SW480 (cell line): ENCODE measurements around the gene NPAS3.

Experiments
- DNase-seq: peaks from one replicate; pipeline ENCODE4 v3.0.0-alpha.2; 2016; ENCODE audit warnings: low spot score

Gene NPAS3

GRCh38 chr14:33480887-33481184, 542.2 kb downstream of the NPAS3 start:
- no peak for DNase-seq

- no peak for DNase-seq
Observed at GRCh38 chr14:33483110-33483509, 544.4 kb downstream of the NPAS3 start.

GRCh38 chr14:33483541-33483940, 544.9 kb downstream of the NPAS3 start:
- DNase-seq = no peak

GRCh38 chr14:33484264-33484663, 545.6 kb downstream of the NPAS3 start:
- no peak for DNase-seq

- DNase-seq = no peak
Observed at GRCh38 chr14:33486332-33486890, 547.7 kb downstream of the NPAS3 start.

- DNase-seq = no peak
Observed at GRCh38 chr14:33488582-33488981, 549.9 kb downstream of the NPAS3 start.

- no peak for DNase-seq
Observed at GRCh38 chr14:33490555-33490954, 551.9 kb downstream of the NPAS3 start.

GRCh38 chr14:33491112-33491511, 552.4 kb downstream of the NPAS3 start:
- DNase-seq = no peak

- no peak for DNase-seq
Observed at GRCh38 chr14:33492491-33492890, 553.8 kb downstream of the NPAS3 start.

GRCh38 chr14:33493266-33493665, 554.6 kb downstream of the NPAS3 start:
- DNase-seq = no peak

- DNase-seq = no peak
Observed at GRCh38 chr14:33493990-33494389, 555.3 kb downstream of the NPAS3 start.

- DNase-seq = no peak
Observed at GRCh38 chr14:33499687-33500086, 561.0 kb downstream of the NPAS3 start.

- no peak for DNase-seq
Observed at GRCh38 chr14:33504246-33505099, 565.8 kb downstream of the NPAS3 start.

GRCh38 chr14:33505266-33505962, 566.7 kb downstream of the NPAS3 start:
- DNase-seq = no peak

- DNase-seq = no peak
Observed at GRCh38 chr14:33505963-33506329, 567.3 kb downstream of the NPAS3 start.

- DNase-seq = no peak
Observed at GRCh38 chr14:33508126-33509062, 569.7 kb downstream of the NPAS3 start.

- DNase-seq = no peak
Observed at GRCh38 chr14:33509454-33509853, 570.8 kb downstream of the NPAS3 start.

GRCh38 chr14:33510063-33510481, 571.4 kb downstream of the NPAS3 start:
- DNase-seq = no peak

- no peak for DNase-seq
Observed at GRCh38 chr14:33510991-33511390, 572.3 kb downstream of the NPAS3 start.

GRCh38 chr14:33511851-33512640, 573.4 kb downstream of the NPAS3 start:
- no peak for DNase-seq

- no peak for DNase-seq
Observed at GRCh38 chr14:33515441-33515840, 576.8 kb downstream of the NPAS3 start.
